Measurements from ENCODE around the gene AHSG. TPM values are rescaled to one million over a fixed set of nuclear protein-coding genes. Genes with fewer than 3 reads are reported as not detected.

The AHSG gene
- total and polyA plus RNA-seq, 3 donors from 2014 or later, result 0.81 to 1.6 (median 1.5) TPM

DNA sequence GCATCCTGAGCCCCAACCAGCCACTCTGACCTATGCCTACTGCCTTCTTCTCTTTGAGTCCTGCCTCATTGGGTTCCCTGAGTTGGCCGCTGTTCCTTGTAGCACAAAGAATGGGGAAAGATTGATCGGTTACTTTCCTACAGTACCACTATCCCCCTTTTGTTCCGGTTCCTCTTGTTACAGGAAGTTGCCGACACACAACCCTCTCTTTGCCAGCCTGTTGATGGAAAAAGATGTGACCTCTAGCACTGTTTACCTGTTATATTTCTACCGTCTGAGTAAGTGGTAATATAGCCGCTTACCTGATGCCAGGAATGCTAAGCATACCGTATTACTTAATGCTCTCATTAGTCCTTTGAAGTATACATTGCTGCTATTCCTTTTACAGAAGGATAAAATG lies 9.7 kb upstream of the AHSG start:
- Histone ChIP-seq H3K27me3 (no peaks in the 10 kb centered on the region), H3K4me3 (no peak overlapping the region), H3K36me3 (ENCODE audit: low read depth, missing control alignments) (no peaks in the 10 kb centered on the region), H3K27ac (no peak overlapping the region), H3K9me3 (no peaks in the 10 kb centered on the region), H3K4me1 (no peaks in the 10 kb centered on the region)
- DNase-seq, result no peak
- intact Hi-C loops (cut with DNase I; ENCODE audit: low total_unique reads), result no loop called here
- no peak for TF ChIP-seq POLR2A (IDR thresholded peaks at IDR 0.05)
- no peak for TF ChIP-seq CTCF (IDR thresholded peaks at IDR 0.05)
- 87 to 91% methylated on average over 7 of the region's 7 CpGs for WGBS, 2 donors

DNA sequence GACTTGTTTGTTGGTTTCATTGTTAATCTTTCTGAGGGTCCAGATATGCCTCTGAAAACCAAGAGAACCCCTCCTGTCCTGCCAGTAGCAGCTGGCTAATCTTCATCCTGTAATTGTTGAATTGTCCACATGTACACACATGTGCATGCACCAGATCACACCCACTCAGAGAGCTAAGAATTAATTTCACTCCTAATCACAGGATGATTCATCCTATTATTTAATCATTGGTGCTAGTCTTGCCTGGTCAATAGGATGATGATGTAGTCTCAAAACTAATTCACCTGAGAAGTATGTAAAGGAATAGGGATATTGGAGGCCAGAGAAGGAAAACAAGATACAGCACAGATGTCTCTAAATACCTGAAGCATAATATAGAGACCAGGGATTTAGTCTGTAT lies 7.8 kb upstream of the AHSG start:
- H3K27ac ChIP-seq, result no peak overlapping the region
- H3K4me3 ChIP-seq, result no peak overlapping the region
- no peaks in the 10 kb centered on the region for H3K36me3 ChIP-seq (ENCODE audit: low read depth, missing control alignments)
- TF ChIP-seq CTCF (IDR thresholded peaks at IDR 0.05) (no peak), POLR2A (IDR thresholded peaks at IDR 0.05) (no peak)
- intact Hi-C loops (cut with DNase I; ENCODE audit: low total_unique reads), result no loop called here
- H3K4me1 ChIP-seq, result no peaks in the 10 kb centered on the region
- no peaks in the 10 kb centered on the region for H3K9me3 ChIP-seq
- H3K27me3 ChIP-seq, result no peaks in the 10 kb centered on the region
- no peak for DNase-seq

DNA sequence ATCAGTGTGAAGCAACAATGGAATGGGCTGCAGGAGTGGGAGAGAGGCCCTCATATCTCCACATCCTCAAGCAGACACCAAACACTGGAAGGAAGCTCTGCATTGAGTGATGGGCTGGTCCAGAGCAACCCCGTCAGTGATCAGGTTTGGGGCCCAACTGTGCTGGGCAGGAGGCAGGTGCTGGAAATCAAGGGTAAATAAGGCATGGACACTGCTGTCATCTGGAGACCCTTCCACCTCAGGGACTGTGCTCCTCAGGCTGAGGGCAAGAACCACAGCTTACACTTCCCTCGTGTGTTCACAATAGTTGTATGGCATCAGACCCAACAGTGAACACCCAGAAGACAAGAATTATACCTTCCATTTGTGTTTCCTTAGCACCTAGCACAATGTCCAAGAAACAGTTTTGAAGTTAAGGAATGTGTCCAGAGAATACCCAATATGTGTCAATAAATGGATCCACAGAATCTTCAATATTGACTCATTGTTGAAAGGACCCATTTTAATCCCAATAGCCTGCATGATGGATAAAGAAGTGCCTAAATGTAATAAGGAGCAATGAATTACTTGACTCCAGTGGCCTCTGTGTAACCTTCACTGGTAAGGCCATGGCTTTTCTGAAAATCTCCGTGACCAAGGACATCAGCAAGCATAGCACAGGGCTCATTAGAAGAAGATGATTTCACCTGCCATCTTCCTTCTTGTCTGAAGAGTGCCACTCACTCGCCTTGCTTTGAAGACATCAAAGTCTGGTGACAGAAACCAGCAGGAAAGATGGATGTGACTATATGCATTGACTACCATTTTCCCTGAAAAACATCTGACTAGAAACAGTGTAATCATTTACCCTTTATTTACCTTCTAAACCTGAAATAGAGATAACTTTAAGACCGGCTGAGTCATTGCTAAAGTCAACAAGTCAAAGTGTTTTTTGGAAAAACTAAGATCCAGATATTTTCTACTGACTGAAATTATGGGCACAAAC lies 7.0 kb upstream of the AHSG start:
- Histone ChIP-seq H3K4me3 (no peak overlapping the region), H3K9me3 (no peaks in the 10 kb centered on the region), H3K27me3 (no peaks in the 10 kb centered on the region), H3K27ac (no peak overlapping the region), H3K4me1 (no peaks in the 10 kb centered on the region), H3K36me3 (ENCODE audit: low read depth, missing control alignments) (no peaks in the 10 kb centered on the region)
- WGBS, 2 donors, result 84 to 89% methylated on average over 5 of the region's 5 CpGs
- DNase-seq, result no peak
- TF ChIP-seq POLR2A (IDR thresholded peaks at IDR 0.05) (no peak), CTCF (IDR thresholded peaks at IDR 0.05) (no peak)
- intact Hi-C loops (cut with DNase I; ENCODE audit: low total_unique reads), result no loop called here

DNA sequence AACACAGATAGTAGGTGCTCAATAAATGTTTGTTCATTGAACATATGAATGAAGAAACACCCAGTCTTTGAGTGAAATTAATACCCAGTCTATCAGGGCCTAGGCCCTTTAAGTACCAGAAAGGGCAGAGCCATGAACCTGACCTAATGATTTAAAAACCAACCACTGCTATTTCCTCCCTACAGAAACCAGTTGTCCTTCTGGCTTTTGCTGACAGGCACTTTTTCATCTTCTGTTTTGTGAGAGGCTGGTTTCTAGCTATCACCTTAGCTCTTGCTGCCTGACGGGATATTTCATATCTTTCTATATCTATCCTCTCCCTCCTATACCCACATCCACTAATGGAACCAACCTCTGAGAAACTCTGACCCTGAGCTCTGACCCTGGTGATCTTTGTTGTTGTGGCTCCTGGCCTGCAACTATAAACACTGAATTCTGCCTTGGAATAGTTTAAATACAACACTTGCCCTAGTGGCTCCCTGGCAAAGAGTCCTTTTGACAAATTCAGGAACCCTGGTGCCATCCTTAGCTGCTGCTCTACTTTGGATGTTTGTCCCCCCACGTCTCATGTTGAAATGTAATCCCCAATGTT lies 4.1 kb upstream of the AHSG start:
- DNase-seq, result no peak
- WGBS, 2 donors, result 87 to 88% methylated on average over 2 of the region's 2 CpGs
- Histone ChIP-seq H3K27me3 (no peaks in the 10 kb centered on the region), H3K9me3 (no peaks in the 10 kb centered on the region), H3K4me1 (no peaks in the 10 kb centered on the region), H3K36me3 (ENCODE audit: low read depth, missing control alignments) (no peaks in the 10 kb centered on the region), H3K27ac (no peak overlapping the region), H3K4me3 (no peak overlapping the region)
- intact Hi-C loops (cut with DNase I; ENCODE audit: low total_unique reads), result no loop called here
- TF ChIP-seq CTCF (IDR thresholded peaks at IDR 0.05), result no peak
- no peak for TF ChIP-seq POLR2A (IDR thresholded peaks at IDR 0.05)
